Thymus (tissue), 11 donors: Measurements from ENCODE around the gene FIGN. TPM values are rescaled to one million over a fixed set of nuclear protein-coding genes. Genes with fewer than 3 reads are reported as not detected.

ENCODE experiments used
- DNase-seq, 9 donors: peaks; one replicate each; pipeline ENCODE4 v3.0.0-alpha.2; 2013; ENCODE audit warnings: low spot score in 9 of 9, low read depth in 6 of 9, missing footprints in 1 of 9
- H3K27ac ChIP-seq, 2 donors: one replicate each; pipeline ENCODE4 v1.5.1; 2013; ENCODE audit warnings: control low read depth in 1 of 2, low read depth in 1 of 2, low read length in 1 of 2, mild to moderate bottlenecking in 1 of 2, moderate library complexity in 1 of 2
- H3K27me3 ChIP-seq, 2 donors: one replicate each; pipeline ENCODE4 v1.5.1; 2013; ENCODE audit warnings: low read length in 1 of 2; ENCODE audit not compliant: control insufficient read depth in 2 of 2, insufficient read depth in 1 of 2
- H3K36me3 ChIP-seq, 2 donors: one replicate each; pipeline ENCODE4 v1.5.1; 2013; ENCODE audit warnings: low read length in 1 of 2, mild to moderate bottlenecking in 1 of 2, moderate library complexity in 1 of 2; ENCODE audit not compliant: control insufficient read depth in 2 of 2, insufficient read depth in 2 of 2
- H3K4me1 ChIP-seq, 2 donors: one replicate each; pipeline ENCODE4 v1.5.1; 2013; ENCODE audit warnings: low read length in 2 of 2; ENCODE audit not compliant: control insufficient read depth in 2 of 2, insufficient read depth in 2 of 2
- H3K4me3 ChIP-seq, 2 donors: one replicate each; pipeline ENCODE4 v1.5.1; 2013; ENCODE audit warnings: low read length in 2 of 2, control low read depth in 1 of 2, mild to moderate bottlenecking in 1 of 2
- H3K9me3 ChIP-seq, 2 donors: one replicate each; pipeline ENCODE4 v1.5.1; 2013; ENCODE audit warnings: low read length in 1 of 2, mild to moderate bottlenecking in 1 of 2; ENCODE audit not compliant: control insufficient read depth in 2 of 2, insufficient read depth in 1 of 2
- WGBS: extraction: QIAGEN DNeasy Blood & Tissue Kit; methylation state at CpG from one replicate; pipeline ENCODE4 v1.1.7; 2013; 5-methylcytosine and 5-hydroxymethylcytosine counted together
- polyA plus RNA-seq: library from polyadenylated mRNA; stranded (reverse); fragments of 200-250 nt; gene quantifications from one replicate; pipeline ENCODE4 v1.2.3, GENCODE V29; 2013
- total RNA-seq: library from RNA; stranded (reverse); fragments of 120-200 nt; gene quantifications from one replicate; pipeline ENCODE4 v1.2.4, GENCODE V29; 2013
- donor health status: healthy.

Gene FIGN
- total and polyA plus RNA-seq, 2 donors = 0.09 to 0.21 TPM

DNA sequence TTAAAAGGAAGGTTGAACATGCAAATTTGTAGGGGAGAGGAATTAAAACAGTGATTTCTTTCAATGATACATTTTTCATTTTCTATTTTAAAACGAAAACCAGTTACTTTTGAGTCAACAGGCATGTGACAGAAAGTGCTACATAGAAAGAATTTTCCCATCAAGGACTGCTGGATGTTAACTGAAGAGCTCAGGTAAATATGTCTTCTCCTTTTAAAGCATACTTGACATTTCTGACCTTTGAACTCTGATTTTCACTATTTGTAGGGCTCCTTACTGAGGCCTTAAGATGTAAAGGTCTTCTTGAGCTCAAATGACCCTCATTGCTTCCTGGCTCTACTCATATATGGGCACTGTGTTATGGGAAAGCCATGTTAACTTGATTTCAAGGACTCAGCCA is 32.4 kb downstream of the FIGN start:
- no peak for DNase-seq
- 69% methylated on average over 1 of the region's 1 CpG for WGBS

DNA sequence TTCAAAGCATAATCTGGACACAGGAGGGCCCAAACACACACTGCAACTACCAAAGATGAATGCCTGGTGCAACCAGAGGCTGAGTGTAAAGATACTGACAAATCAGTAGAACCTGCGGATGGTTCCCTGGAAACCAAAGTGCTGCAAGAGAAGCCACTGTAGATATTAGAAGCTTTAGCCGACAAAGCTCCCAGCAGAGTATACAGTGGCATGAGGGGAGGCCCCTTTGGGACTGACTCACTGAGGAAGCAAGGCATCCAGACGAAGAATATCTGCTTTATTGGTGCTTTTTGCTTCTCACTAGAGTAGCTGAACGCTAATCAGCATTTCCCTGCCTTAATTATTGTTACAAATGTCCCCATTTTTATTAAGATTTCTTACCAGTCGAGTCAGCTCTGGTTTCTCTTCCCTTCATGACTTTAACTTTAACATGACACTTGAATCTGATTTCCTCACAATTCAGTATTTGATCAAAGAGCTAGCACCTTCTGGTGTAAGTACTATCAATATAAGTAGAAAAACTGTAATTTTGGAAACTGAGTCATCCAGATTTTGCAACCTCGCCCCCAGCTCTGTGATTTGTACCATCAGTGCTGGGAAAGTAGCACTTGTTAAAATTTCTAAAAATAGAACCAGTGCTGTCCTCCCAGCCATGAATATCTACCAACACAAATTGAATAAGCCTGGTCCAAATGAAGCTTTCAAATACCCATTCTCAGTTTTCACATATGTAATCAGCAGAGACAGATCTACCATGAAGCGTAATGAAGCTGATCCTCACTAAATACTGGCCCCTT is 34.2 kb downstream of the FIGN start:
- H3K27ac ChIP-seq = no peak overlapping the region
- DNase-seq = no peak
- no peaks in the 10 kb centered on the region for H3K27me3 ChIP-seq
- no peaks in the 10 kb centered on the region for H3K36me3 ChIP-seq
- H3K9me3 ChIP-seq = no peaks in the 10 kb centered on the region
- WGBS = 82% methylated on average over 7 of the region's 7 CpGs
- H3K4me3 ChIP-seq = no peak overlapping the region
- no peaks in the 10 kb centered on the region for H3K4me1 ChIP-seq

More for the DNA sequence above, 32.4 kb downstream of the FIGN start:
- Histone ChIP-seq H3K27me3 (no peaks in the 10 kb centered on the region), H3K4me1 (no peaks in the 10 kb centered on the region), H3K27ac (no peak overlapping the region), H3K9me3 (no peaks in the 10 kb centered on the region), H3K4me3 (no peak overlapping the region), H3K36me3 (no peaks in the 10 kb centered on the region)

- no peak for DNase-seq
- WGBS = 72% methylated on average over 1 of the region's 1 CpG
- Histone ChIP-seq H3K27me3 (no peaks in the 10 kb centered on the region), H3K4me1 (no peaks in the 10 kb centered on the region), H3K4me3 (no peak overlapping the region), H3K9me3 (no peaks in the 10 kb centered on the region), H3K36me3 (no peaks in the 10 kb centered on the region), H3K27ac (no peak overlapping the region)
These were observed 37.0 kb downstream of the FIGN start for GRCh38 chr2:163698857-163699256.

DNA sequence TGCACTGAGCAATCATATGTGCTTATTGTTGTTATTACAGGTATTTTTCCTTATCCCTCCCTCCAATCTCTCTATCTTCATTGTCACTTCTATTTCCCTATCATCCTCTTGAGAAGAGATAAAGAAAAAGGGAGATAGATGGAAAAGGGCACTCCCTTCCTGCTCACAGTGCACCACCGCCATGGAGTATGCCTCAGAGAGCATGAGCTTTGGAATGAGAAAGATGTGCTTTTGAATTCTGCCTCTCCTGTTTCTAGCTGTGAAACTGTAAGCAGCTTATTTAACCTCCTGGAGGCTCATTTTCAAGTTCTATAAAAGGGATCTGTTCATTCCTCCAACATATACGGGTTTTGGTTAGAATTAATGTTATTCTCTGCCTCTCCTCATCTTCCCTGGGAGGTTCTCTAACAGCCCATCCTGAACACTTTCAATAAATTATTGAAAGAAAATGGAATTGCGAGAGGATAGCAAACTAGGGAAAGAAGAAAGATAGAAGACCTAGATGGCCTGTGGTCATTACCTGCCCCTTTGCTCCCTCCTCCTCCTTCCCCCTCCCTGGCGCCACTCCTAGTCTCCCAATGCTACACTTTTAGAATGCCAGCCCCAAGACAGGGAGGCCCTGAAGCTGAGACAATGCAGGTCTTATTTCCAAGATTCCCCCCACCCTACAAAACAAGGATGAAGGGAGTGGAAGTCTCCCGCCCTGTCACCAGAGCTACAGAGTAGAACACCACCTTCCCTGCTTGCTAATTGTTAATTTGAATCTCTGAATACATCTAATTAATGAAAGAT is 37.8 kb downstream of the FIGN start:
- no peaks in the 10 kb centered on the region for H3K9me3 ChIP-seq
- H3K27ac ChIP-seq = no peak overlapping the region
- no peak for DNase-seq
- 90% methylated on average over 5 of the region's 5 CpGs for WGBS
- H3K4me1 ChIP-seq = no peaks in the 10 kb centered on the region
- H3K27me3 ChIP-seq = no peaks in the 10 kb centered on the region
- H3K36me3 ChIP-seq = no peaks in the 10 kb centered on the region
- no peak overlapping the region for H3K4me3 ChIP-seq

GRCh38 chr2:163697429-163697828 is 38.4 kb downstream of the FIGN start:
- 59% methylated on average over 3 of the region's 3 CpGs for WGBS
- DNase-seq = no peak
- Histone ChIP-seq H3K36me3 (no peaks in the 10 kb centered on the region), H3K27ac (no peak overlapping the region), H3K4me3 (no peak overlapping the region), H3K27me3 (no peaks in the 10 kb centered on the region), H3K9me3 (no peaks in the 10 kb centered on the region), H3K4me1 (no peaks in the 10 kb centered on the region)

GRCh38 chr2:163693484-163693883 is 42.3 kb downstream of the FIGN start:
- H3K4me1 ChIP-seq = no peaks in the 10 kb centered on the region
- no peak for DNase-seq
- H3K9me3 ChIP-seq = no peaks in the 10 kb centered on the region
- no peaks in the 10 kb centered on the region for H3K27me3 ChIP-seq
- no peaks in the 10 kb centered on the region for H3K36me3 ChIP-seq
- WGBS = 89% methylated on average over 2 of the region's 2 CpGs
- no peak overlapping the region for H3K4me3 ChIP-seq
- no peak overlapping the region for H3K27ac ChIP-seq

DNA sequence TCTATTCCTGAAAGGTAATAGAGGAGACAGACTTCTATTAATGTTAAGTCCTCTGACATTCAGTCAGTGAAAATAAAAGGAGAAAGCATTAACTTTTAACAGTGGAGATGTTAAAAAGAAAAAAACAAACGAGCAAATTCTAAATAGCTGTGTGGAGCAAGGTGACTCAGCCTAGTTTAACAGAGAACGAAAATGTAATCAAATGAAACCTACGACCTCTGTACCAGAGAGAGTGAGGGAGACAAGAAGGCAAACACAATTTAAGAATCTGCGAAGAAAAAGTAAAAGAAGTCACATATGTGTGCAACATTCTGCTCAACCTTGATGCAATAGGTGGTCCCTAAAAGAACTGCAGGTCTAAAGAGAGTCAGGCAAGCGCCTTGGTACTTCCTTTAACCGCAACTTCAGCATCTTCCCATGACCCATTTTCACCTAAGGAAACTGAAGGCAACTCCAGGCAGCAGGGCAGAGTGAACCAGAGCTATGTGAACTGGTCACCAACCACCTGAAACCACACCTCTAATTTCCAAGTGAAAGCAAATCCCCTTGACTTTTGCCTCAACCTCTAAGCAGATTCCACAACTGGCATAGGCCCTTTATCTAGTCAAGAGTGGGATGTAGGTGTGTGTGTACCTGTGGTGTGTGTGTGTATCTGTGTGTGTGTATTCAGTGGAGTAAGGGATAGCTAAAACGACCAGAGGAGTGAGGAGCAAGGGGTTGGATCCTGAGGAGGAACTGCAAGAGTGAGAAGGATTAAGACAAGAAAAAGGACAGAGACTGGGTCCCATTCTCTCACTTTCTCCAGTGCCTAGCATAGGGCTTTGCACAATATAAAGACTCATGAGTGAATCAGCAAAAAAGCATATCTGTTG is 43.0 kb downstream of the FIGN start:
- no peaks in the 10 kb centered on the region for H3K27me3 ChIP-seq
- H3K4me1 ChIP-seq = no peaks in the 10 kb centered on the region
- no peaks in the 10 kb centered on the region for H3K36me3 ChIP-seq
- no peak overlapping the region for H3K4me3 ChIP-seq
- 82% methylated on average over 7 of the region's 7 CpGs for WGBS
- H3K27ac ChIP-seq = no peak overlapping the region
- DNase-seq = no peak
- H3K9me3 ChIP-seq = no peaks in the 10 kb centered on the region

DNA sequence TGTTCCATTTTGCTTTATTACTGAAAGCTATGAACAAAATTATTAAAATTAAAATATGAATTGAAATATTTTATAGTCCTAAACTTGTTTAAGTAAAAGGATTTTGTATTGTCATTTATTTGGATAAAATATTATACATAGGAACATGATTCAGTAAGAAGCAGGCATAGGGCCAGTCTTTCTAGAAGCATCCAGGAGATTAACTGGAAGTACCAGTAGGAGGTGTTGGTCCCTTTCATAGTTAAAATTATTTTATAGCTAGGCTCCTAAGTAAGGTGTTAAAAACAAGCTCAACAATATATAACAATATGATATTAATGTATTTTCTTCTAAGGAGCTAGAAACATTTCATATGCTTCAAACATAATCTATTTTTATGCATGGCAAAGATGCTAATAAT is 43.7 kb downstream of the FIGN start:
- Histone ChIP-seq H3K36me3 (no peaks in the 10 kb centered on the region), H3K9me3 (no peaks in the 10 kb centered on the region), H3K27ac (no peak overlapping the region), H3K4me1 (no peaks in the 10 kb centered on the region), H3K27me3 (no peaks in the 10 kb centered on the region), H3K4me3 (no peak overlapping the region)
- no peak for DNase-seq

DNA sequence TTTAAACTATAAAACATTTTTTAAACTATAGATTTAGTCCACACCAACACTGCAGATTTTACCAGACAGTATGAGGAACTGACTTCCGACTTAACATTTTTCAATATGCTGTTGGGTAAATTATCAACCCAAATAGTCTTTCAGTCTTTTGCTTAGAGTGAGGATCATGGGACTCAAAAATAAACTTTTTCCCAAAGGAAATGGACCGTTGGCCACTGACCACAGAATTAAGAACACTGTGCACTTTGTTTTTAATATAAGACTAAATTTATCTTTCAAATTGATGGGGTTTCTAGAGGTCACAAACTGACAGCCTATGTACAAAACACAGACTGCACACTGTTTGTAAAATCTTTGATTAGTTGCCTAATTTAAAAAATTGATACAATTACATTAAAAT is 44.9 kb downstream of the FIGN start:
- H3K36me3 ChIP-seq = no peaks in the 10 kb centered on the region
- H3K4me3 ChIP-seq = no peak overlapping the region
- DNase-seq = no peak
- no peaks in the 10 kb centered on the region for H3K9me3 ChIP-seq
- no peak overlapping the region for H3K27ac ChIP-seq
- H3K4me1 ChIP-seq = no peaks in the 10 kb centered on the region
- H3K27me3 ChIP-seq = no peaks in the 10 kb centered on the region
- WGBS = 64% methylated on average over 2 of the region's 2 CpGs
